Measurements from ENCODE around the gene NLGN4X.

DNA sequence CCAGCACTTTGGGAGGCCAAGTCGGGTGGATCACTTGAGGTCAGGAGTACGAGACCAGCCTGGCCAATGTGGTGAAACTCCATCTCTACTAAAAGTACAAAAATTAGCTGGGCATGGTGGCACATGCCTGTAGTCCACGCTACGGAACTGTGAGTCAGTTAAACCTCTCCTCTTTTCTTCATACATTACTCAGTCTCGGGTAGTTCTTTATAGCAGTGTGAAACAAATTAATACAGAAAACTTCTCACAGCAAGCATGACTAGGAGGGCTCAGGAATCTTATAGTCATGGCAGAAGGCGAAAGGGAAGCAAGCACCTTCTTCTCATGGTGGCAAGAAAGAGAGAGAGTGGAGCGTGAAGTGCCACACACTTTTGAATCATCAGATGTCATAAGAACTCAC, 358.9 kb downstream of the NLGN4X start:
- TF ChIP-seq POLR2AphosphoS5 (IDR thresholded peaks at IDR 0.05; ENCODE audit: low read depth, low read length) (no peak), ELF1 (IDR thresholded peaks at IDR 0.05) (no peak), RFX5 (IDR thresholded peaks at IDR 0.05; ENCODE audit: low read length) (no peak), JUND (IDR thresholded peaks at IDR 0.05) (no peak), EP300 (IDR thresholded peaks at IDR 0.05; ENCODE audit: borderline replicate concordance in 1 of 2, low read depth in 1 of 2, low read length in 1 of 2) (no peak), TEAD4 (IDR thresholded peaks at IDR 0.05; ENCODE audit: borderline replicate concordance, insufficient read depth) (no peak)
- TF ChIP-seq, protein P1, sequence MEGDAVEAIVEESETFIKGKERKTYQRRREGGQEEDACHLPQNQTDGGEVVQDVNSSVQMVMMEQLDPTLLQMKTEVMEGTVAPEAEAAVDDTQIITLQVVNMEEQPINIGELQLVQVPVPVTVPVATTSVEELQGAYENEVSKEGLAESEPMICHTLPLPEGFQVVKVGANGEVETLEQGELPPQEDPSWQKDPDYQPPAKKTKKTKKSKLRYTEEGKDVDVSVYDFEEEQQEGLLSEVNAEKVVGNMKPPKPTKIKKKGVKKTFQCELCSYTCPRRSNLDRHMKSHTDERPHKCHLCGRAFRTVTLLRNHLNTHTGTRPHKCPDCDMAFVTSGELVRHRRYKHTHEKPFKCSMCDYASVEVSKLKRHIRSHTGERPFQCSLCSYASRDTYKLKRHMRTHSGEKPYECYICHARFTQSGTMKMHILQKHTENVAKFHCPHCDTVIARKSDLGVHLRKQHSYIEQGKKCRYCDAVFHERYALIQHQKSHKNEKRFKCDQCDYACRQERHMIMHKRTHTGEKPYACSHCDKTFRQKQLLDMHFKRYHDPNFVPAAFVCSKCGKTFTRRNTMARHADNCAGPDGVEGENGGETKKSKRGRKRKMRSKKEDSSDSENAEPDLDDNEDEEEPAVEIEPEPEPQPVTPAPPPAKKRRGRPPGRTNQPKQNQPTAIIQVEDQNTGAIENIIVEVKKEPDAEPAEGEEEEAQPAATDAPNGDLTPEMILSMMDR (IDR thresholded peaks at IDR 0.05): no peak
- TF ChIP-seq, protein P2, sequence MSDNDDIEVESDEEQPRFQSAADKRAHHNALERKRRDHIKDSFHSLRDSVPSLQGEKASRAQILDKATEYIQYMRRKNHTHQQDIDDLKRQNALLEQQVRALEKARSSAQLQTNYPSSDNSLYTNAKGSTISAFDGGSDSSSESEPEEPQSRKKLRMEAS (IDR thresholded peaks at IDR 0.05; ENCODE audit: low read depth): no peak

Data from SK-N-SH (cell line).